OCI-LY1 (cell line): Measurements from ENCODE around the gene GPT2.

Experiments
- H2AFZ ChIP-seq: fragments of 200-600 bp; sonication (generic), shearing (Covaris generic); 2 replicates; pipeline ENCODE4 v1.6.0; 2014; ENCODE audit warnings: antibody characterized with exemption, mild to moderate bottlenecking, low read length
- H3F3A ChIP-seq: fragments of 200-600 bp; sonication (generic), shearing (Covaris generic); 2 replicates; pipeline ENCODE4 v1.6.0; 2014; ENCODE audit warnings: mild to moderate bottlenecking, antibody characterized with exemption, low read length, moderate library complexity; ENCODE audit not compliant: insufficient read depth
- H3K27ac ChIP-seq: fragments of 200-600 bp; sonication (generic); 2 replicates; pipeline ENCODE4 v1.5.1; 2014; ENCODE audit warnings: low read length, mixed run types, mild to moderate bottlenecking, low read depth; ENCODE audit not compliant: poor library complexity, severe bottlenecking
- H3K27me3 ChIP-seq: fragments of 200-600 bp; sonication (generic); 2 replicates; pipeline ENCODE4 v1.6.0; 2014; ENCODE audit warnings: antibody characterized with exemption, mild to moderate bottlenecking, low read length, moderate library complexity; ENCODE audit not compliant: insufficient read depth
- H3K36me3 ChIP-seq: fragments of 200-600 bp; sonication (generic); 2 replicates; pipeline ENCODE4 v1.6.1; 2014; ENCODE audit warnings: mild to moderate bottlenecking, antibody characterized with exemption, low read length, moderate library complexity, mixed read lengths; ENCODE audit not compliant: insufficient read depth
- H3K4me1 ChIP-seq: fragments of 200-600 bp; sonication (generic); 2 replicates; pipeline ENCODE4 v1.5.1; 2014; ENCODE audit warnings: mild to moderate bottlenecking, low read length, moderate library complexity; ENCODE audit not compliant: insufficient read depth, severe bottlenecking
- H3K4me2 ChIP-seq: fragments of 200-600 bp; sonication (generic), shearing (Covaris generic); 2 replicates; pipeline ENCODE4 v1.6.1; 2014; ENCODE audit warnings: low read length
- H3K4me3 ChIP-seq: fragments of 200-600 bp; sonication (generic); 2 replicates; pipeline ENCODE4 v1.5.1; 2014; ENCODE audit warnings: low read length, low read depth, mild to moderate bottlenecking, mixed read lengths; ENCODE audit not compliant: poor library complexity, severe bottlenecking
- H3K79me2 ChIP-seq: fragments of 200-600 bp; shearing (Covaris generic); 2 replicates; pipeline ENCODE4 v1.6.1; 2016; ENCODE audit warnings: mixed run types, low read length, mixed read lengths; ENCODE audit not compliant: insufficient read depth
- H3K9ac ChIP-seq: fragments of 200-600 bp; sonication (generic), shearing (Covaris generic); 2 replicates; pipeline ENCODE4 v1.6.1; 2014; ENCODE audit warnings: mild to moderate bottlenecking, low read length, mixed read lengths
- H3K9me2 ChIP-seq: fragments of 200-600 bp; sonication (generic), shearing (Covaris generic); 2 replicates; pipeline ENCODE4 v1.6.1; 2014; ENCODE audit warnings: low read depth, mild to moderate bottlenecking, low read length, mixed read lengths
- H3K9me3 ChIP-seq: fragments of 200-600 bp; shearing (Covaris generic); 2 replicates; pipeline ENCODE4 v1.6.1; 2014; ENCODE audit warnings: low read length, mixed read lengths
- H4K20me1 ChIP-seq: fragments of 200-600 bp; sonication (generic), shearing (Covaris generic); 2 replicates; pipeline ENCODE4 v1.6.0; 2016; ENCODE audit warnings: mild to moderate bottlenecking, low read length; ENCODE audit not compliant: insufficient read depth
- EZH2 ChIP-seq: fragments of 200-600 bp; sonication (generic), shearing (Covaris generic); IDR thresholded peaks from 2 replicates; pipeline ENCODE4 v1.8.0; 2017; ENCODE audit warnings: borderline replicate concordance, mixed run types, mild to moderate bottlenecking, antibody characterized with exemption, low read length, moderate library complexity, mixed read lengths
- TF ChIP-seq, protein P1 (sequence below): fragments of 200-600 bp; sonication (generic), shearing (Covaris generic); IDR thresholded peaks from 2 replicates; pipeline ENCODE4 v1.5.1; 2017; ENCODE audit warnings: mild to moderate bottlenecking, antibody characterized with exemption, low read length, moderate library complexity, mixed read lengths

GPT2 gene

DNA sequence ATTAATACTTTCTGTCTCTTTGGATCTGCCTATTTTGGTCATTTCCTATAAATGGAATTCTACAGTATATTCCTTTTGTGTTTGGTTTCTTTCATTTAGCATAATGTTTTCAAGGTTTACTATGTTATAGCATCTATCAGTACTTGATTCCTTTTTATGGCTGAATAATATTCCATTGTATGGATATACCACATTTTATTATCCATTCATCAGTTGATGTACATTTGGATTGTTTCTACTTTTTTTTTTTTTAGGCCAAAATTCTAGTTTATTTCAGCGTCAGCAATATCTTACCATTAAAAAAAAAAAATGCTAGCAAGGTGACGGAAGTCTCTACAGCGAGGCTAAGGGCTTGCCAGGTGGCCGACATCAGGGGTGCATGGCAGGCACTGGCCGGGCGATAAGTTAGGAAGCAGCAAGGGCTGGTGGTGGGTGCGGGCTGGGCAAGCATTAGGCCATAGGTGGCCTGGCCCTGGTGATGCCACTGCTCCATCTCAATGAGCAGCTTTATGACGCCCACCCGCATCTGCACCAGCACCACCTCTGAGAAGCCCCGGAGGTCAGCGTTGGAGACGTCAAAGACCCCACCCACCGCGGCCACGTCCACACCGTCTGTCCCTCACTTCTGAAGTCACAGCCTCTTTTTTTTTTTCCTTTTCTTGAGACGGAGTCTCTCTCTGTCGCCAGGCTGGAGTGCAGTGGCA is 41.8 kb upstream of the GPT2 start:
- no peaks in the 10 kb centered on the region for H3K9me2 ChIP-seq
- no peak overlapping the region for H3K4me2 ChIP-seq
- TF ChIP-seq, protein P1, sequence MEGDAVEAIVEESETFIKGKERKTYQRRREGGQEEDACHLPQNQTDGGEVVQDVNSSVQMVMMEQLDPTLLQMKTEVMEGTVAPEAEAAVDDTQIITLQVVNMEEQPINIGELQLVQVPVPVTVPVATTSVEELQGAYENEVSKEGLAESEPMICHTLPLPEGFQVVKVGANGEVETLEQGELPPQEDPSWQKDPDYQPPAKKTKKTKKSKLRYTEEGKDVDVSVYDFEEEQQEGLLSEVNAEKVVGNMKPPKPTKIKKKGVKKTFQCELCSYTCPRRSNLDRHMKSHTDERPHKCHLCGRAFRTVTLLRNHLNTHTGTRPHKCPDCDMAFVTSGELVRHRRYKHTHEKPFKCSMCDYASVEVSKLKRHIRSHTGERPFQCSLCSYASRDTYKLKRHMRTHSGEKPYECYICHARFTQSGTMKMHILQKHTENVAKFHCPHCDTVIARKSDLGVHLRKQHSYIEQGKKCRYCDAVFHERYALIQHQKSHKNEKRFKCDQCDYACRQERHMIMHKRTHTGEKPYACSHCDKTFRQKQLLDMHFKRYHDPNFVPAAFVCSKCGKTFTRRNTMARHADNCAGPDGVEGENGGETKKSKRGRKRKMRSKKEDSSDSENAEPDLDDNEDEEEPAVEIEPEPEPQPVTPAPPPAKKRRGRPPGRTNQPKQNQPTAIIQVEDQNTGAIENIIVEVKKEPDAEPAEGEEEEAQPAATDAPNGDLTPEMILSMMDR = no peak
- TF ChIP-seq EZH2 = no peak

DNA sequence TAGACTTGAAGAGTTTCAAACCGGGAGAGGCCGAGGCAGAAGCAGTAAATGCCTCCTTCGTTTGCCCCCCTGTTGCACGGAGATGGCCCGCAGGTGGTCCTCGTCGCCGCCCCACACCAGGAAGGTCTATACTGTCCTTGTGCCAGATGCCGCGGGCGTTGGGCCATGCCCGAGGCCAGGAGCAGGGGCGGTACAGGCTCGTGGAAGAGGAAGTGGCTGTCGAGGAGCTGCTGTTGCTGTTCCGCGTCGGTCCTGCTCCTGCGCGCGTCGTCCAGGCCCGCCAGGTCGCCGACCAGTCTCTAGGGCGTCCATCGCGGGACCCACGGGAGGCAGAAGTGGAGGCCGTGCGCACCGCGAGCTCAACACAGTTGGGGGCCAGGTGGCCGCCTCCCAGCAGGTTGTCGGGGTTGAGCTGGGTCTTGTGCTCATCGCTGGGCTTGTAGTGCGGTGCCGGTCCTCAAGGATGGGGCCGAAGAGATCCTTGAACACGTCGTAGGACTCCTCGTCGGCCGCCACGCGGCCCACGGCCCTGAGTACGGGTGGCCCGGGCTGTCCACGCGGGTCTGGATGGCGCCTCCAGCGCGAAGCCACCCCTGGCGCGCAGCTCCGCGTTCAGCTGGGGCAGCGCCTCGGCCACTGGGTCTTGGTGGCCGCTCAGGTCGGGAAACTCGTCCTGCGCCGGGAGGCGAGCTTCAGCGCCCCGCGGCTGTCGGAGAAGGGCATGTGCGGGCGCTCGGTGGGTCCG is 40.1 kb upstream of the GPT2 start:
- no peak overlapping the region for H3K4me2 ChIP-seq
- no peaks in the 10 kb centered on the region for H3K79me2 ChIP-seq
- peaks cover 21% of the 10 kb centered on the region for H3K4me1 ChIP-seq
- H2AFZ ChIP-seq = no peak overlapping the region
- TF ChIP-seq, protein P1 = no peak
- no peak for TF ChIP-seq EZH2
- no peaks in the 10 kb centered on the region for H4K20me1 ChIP-seq
- H3K4me3 ChIP-seq = no peak overlapping the region
- H3K9me3 ChIP-seq = peaks cover 4% of the 10 kb centered on the region; the same call in 1 of the 2 replicates
- H3K9me2 ChIP-seq = no peaks in the 10 kb centered on the region
- H3K27me3 ChIP-seq = no peaks in the 10 kb centered on the region
- H3K9ac ChIP-seq = no peak overlapping the region
- no peaks in the 10 kb centered on the region for H3K36me3 ChIP-seq
- H3F3A ChIP-seq = no peaks in the 10 kb centered on the region
- H3K27ac ChIP-seq = no peak overlapping the region

More for the DNA sequence above, 41.8 kb upstream of the GPT2 start:
- no peaks in the 10 kb centered on the region for H3K27me3 ChIP-seq
- no peak overlapping the region for H3K27ac ChIP-seq
- H2AFZ ChIP-seq = no peak overlapping the region
- no peaks in the 10 kb centered on the region for H3K79me2 ChIP-seq
- peaks cover 4% of the 10 kb centered on the region; the same call in 1 of the 2 replicates for H3K9me3 ChIP-seq
- no peak overlapping the region for H3K9ac ChIP-seq
- H3F3A ChIP-seq = no peaks in the 10 kb centered on the region
- no peaks in the 10 kb centered on the region for H3K36me3 ChIP-seq
- H3K4me1 ChIP-seq = peaks cover 8% of the 10 kb centered on the region
- H3K4me3 ChIP-seq = no peak overlapping the region
- no peaks in the 10 kb centered on the region for H4K20me1 ChIP-seq

GRCh38 chr16:46844771-46845170 is 39.4 kb upstream of the GPT2 start:
- Histone ChIP-seq H3K36me3 (no peaks in the 10 kb centered on the region), H4K20me1 (no peaks in the 10 kb centered on the region), H3K9me3 (peaks cover 4% of the 10 kb centered on the region; the same call in 1 of the 2 replicates), H2AFZ (no peak overlapping the region), H3F3A (no peaks in the 10 kb centered on the region), H3K27me3 (no peaks in the 10 kb centered on the region), H3K4me1 (peaks cover 26% of the 10 kb centered on the region), H3K4me2 (no peak overlapping the region), H3K9ac (no peak overlapping the region), H3K27ac (no peak overlapping the region), H3K79me2 (no peaks in the 10 kb centered on the region), H3K4me3 (no peak overlapping the region), H3K9me2 (no peaks in the 10 kb centered on the region)
- no peak for TF ChIP-seq EZH2
- TF ChIP-seq, protein P1 = no peak
